Activated T-cell treated with anti-CD3 and anti-CD28 coated beads for 4 hours (primary cell): ENCODE data around the gene HDGFL3.

ENCODE experiments used
- DNase-seq: peaks from one replicate; pipeline ENCODE4 v3.0.0-alpha.2; 2020

HDGFL3 gene

DNA sequence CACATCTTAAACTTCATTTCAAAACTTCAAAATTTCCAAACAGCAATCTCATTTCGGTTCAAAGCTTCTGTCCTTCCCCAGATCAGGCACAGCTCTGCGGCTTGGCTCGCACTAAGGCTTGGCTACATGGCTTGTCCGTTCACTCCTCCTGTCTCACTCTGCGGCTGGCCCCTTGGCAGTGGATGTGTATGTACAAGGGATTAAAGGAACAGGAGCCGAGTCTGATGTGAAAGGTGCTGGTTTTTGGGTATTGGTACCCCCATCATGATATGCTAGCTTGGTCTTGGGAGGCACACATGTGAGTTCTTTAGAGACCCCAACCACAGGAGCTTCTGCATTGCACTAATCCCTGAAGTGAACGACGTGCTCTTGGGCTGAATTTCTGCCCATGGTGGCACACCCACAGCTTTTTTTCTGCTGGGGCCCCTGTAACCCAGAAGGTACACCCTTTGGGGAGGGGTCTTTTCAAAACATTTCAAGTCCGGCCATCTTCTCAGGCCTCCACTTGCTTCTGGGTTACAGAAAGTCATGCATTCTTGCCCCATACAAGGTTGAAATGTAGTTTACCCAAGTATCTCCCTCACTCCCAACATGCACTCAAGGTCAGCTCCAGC is 87.5 kb downstream of the HDGFL3 start:
- DNase-seq, result no peak

DNA sequence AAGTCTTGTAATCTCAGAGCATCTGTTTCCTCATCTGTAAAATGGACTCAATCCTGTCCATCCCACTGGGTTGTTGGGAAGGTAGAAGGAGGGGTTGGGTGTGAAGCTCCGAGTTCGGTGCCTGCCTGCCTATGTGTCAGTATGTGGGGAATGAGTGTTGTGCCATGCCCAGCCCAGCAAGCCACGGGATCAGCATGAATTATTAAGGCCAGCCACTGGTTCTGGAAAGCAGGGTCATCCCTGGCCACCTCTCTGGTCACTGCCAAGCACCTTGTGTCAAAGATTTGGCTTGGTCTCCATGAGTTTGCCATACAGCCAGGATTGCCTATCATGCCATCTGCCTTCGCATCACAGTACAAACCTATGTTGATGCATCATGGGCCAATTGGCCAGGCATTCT is 88.7 kb downstream of the HDGFL3 start:
- DNase-seq, result no peak

DNA sequence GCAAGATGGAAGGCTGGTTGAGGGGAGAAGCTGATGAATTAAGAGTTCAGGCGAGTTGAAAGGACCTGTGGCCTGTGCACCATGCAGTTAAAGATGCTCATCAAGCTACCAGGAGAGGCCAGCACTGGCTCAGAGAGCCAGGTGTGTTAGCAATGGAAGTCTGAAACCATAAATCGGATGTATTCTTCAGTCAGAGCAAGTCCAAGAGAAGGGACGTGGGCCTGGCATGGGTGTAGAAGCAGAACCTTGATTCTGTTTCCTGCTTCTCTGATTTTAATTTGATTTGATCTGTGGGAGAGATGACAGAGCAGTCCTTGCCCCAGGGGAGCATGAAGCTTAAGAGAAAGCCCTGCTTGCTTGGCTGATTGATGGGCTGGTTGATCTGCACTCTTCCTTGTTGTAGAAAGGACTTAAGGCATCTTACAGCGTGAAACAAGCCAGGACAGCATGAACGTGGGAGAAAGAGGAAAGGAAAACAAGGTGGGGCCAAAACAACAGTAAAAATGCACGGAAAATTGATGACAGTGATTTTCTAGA is 89.3 kb downstream of the HDGFL3 start:
- no peak for DNase-seq

DNA sequence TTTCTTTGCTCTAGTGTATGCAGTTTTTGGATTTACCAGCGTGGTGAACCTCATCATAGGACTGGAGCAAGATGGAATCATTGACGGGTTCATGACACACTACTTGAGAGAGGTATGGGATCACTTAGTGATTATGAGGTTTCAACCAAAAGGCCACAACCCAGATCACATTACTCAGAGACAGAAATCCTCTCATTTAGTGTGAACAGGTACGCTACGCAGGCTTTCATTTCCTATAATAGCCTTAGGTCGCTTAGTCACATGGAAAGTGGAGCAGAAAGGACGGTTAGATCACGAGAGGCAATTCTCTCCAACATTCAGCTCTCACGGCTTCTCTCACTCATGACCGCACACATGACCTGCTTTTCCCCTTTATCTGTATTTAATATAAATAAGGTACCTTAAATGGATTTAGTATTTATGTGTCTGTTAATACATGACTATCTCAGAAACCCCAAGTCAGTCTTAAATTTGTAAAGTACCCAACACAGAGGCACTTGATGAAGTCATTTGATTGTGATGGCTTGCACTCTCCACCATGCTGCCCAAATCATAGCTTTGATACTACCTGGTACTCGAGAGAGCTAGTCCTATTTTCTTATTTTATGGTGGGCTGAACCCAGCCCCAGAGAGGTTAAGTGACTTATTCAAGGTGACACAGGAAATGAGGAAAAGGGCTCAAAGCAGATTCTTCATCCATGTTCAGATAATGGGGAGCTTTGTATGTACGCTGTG is 91.6 kb downstream of the HDGFL3 start:
- no peak for DNase-seq

DNA sequence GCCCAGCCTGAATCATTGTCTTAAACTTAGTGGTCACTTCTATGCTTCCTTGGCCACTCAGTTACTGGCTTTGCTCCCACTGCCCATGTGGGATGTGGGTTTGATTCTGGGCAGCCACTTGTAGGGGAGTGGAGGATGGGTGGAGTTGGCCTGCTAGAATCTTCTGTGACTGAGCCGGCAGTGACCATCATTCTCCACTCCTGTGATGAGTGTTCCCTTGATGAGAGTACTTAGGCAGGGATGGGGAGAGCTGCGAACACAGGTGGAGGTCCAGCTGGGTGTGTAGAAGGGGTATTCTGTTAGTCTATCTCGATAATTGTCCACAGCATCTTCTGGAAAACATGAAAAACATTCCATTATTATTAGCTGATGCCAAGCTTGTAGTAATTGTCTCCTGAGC is 92.2 kb downstream of the HDGFL3 start:
- DNase-seq, result no peak

DNA sequence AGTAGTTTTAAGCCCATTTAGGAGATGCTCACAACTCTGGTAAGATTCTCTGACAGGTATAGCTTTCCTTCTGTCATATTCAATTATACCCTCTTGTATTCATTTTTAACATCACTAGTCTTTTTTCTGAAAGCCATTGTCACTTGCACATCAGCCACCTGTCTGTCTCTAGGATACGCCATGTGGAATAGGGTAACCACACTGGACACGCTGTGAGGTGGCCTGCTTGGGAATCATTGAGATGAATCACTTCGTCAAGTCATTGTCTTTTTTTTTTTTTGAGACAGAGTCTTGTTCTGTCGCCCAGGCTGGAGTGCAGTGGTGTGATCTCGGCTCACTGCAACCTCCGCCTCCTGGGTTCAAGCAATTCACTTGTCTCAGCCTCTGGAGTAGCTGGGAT is 92.8 kb downstream of the HDGFL3 start:
- no peak for DNase-seq

DNA sequence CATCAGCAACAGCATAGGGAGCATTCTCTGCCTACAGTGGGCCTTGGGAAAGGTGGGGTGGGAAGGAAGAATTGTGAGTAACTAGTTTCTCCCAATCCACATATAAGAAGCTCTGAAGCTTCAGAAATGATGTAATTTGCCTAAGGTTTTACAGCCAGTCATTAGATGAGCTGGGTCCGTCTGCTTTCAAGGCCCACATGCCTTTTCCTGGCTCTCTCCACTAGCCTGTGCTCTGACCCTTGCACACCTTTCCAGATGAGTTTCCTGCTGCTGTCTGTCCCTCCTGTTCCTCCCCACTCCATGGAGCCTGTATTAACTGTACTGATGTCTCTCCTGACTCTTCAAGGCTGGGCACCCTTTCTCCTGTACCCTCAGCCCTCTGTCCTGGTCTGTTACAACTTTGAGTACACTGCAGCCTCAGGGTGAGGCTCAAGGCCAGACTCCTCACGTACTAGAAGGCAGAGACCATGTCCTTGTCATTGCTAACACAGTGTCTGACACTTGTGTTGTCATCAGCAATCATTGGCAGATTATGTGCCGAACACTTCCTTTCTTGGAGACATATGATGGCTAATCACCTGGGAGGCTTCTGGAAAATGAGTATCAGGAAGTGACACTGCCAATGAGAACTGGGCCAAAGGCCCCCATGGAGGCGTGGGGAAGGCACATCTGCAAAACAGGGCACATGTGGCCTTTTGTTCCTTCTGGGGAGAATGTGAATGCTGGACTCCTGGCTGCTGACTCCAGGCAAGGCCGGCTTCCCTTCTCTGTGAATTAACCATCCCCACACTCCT is 93.5 kb downstream of the HDGFL3 start:
- DNase-seq, result no peak

DNA sequence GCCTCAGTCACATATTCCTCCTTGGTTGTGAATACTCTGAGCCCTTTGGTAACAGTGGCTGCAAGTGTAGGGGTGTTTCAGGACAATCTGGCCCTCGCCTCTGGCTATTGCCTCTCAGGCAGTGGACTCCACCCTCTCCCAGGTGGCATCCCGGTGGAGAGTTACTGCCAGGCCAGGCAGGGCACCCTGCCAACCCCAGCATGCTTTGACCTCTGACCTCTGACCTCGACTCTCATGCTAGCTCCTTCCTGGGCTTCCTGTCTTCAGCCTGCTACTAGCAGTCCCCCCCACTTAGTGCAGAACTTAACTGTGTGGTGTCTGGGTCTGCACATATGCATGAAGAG is 94.7 kb downstream of the HDGFL3 start:
- no peak for DNase-seq

DNA sequence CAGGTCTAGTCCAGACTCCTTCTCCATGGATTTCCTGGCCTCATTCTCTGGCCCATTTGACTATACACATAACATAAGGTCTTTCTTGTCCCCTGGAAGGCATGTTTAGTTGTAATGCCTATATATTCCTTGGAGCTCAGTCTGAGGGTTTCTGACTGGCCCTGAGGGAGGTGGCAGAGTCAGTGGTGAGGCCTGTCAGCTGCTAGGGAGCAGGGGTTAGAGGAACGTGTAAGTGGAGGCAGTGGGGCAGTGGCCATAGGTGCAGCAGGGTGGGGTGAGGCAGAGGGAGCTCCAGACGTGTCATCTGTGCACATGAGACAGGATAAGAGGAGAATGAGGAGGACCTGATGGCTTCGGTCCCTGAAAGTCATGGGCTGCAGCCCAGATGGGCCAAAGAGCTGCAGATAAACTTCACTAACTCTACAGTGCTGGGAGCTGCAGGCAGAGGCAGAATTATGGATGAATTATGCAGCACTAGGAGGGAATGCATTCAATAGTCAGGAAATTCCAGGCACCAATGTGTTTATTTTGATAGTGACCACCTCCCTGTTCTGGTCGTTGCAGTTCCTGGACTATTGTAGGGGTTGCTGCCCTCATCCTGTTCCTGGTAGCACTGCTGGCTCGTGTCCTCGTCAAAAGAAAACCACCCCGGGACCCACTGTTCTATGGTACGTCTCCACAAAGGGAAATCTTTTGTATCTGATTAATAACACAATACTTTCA is 95.2 kb downstream of the HDGFL3 start:
- no peak for DNase-seq

DNA sequence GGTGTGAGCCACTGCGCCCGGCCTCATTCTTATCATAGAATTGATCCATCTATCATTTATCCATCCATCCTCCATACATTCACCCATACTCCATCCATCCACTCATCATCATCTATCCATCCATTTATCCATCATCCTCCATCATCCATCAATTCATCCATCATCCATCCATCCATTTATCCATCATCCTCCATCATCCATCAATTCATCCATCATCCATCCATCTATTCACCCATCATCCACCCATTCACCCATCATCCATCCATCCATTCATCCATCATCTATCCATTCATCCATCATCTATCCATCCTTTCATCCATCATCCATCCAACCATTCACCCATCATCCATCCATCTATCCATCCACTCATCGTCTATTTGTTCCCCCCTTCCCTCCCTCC is 96.5 kb downstream of the HDGFL3 start:
- no peak for DNase-seq

DNA sequence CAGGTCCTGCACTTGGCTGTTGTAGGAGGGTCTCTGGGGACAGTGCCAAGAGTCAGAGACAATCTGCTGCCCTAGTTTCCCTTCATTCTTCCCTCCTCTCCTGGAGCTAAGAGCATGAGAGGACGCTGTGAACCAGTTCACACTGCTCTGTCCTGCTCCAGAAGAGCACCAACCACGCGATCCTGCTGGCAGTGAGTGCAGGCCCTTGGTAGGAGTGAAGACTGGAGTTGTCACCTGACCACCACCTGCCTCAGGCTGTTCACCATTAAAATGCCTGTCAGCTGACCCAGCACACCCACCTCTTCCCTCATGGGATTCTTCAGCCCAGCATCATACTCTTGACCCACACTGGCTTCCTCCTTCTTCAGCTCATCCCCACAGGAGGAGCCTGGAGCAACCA is 97.2 kb downstream of the HDGFL3 start:
- no peak for DNase-seq

DNA sequence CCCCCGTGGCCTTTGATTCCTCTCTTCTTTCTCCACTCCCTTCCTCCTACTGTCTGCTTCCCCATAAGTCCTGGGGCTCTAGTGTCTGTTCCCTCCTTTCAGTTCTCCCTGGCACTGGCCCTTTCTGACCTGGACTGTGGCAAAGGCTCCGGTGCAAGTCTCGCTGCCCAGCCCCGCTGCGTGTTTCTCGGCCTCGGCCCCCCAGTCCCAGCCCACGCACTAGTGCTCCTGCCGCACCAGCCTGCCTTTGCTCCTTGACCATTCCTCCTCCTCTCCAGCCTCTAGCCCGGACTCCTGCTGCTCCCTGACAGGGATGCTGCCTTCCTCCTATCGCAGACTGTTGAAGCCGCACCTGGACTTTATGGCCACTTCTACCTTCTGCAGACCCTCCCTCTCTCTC is 98.1 kb downstream of the HDGFL3 start:
- no peak for DNase-seq

DNA sequence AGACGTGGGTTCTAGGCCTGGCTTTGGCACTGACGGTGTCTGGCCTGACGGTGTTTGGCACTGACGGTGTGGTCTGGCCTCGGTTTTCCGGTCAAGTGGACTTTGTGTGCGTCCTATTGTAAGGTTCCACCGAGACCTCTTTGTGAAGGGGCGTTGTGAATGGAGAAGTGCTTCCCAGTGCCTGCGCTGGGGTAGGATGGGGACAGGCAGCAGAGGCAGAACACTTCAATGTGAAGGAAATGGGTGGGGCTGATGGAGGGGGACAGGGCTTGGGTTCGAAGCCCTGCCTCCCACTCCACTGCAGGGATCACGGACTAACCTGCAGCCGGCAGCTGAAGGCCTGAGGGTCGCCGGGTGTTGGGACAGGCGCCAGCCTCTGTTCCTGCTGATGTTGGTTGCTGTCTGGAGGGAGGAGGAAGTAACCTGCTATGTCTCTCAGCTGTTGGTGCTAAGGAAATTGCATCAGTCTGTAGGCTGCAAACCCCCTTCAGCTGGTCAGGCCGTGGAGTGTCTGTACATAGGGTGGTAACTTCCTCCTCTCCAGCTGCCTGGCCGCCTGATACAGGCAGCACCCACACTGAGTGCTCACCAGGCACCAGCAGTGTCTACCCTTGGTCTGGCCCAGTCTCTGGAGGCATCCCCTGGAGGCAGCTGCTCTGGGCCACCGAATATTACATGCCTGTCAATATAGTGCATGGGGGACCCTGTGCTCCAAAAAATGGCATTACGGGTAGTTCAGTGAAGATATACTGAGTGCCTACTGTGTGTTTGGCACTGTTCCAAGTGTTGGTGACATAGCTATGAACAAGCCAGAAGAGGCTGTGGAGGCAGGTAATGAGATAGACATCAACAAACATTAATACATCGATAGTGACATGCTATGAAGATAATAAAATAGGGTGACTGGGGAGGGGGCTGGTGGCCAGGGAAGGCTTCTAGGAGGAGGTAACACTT is 99.1 kb downstream of the HDGFL3 start:
- DNase-seq, result no peak

DNA sequence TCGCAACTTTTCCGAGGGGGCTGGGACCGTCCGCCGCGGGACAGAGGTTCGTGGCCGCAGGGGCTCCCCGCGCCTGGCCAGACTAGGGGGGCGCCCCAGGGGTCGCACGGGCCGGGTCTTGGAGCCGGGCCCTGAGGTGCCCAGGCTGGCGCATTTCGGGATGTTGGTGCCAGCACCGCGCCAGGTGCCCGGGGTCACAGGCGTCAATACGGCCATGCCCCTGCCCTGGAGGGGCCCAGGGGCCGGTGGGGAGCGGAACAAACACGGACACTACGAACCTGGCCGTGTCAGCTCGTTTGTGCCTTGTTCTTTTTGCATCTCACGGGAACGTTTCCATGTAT is 99.8 kb downstream of the HDGFL3 start:
- DNase-seq, result no peak

DNA sequence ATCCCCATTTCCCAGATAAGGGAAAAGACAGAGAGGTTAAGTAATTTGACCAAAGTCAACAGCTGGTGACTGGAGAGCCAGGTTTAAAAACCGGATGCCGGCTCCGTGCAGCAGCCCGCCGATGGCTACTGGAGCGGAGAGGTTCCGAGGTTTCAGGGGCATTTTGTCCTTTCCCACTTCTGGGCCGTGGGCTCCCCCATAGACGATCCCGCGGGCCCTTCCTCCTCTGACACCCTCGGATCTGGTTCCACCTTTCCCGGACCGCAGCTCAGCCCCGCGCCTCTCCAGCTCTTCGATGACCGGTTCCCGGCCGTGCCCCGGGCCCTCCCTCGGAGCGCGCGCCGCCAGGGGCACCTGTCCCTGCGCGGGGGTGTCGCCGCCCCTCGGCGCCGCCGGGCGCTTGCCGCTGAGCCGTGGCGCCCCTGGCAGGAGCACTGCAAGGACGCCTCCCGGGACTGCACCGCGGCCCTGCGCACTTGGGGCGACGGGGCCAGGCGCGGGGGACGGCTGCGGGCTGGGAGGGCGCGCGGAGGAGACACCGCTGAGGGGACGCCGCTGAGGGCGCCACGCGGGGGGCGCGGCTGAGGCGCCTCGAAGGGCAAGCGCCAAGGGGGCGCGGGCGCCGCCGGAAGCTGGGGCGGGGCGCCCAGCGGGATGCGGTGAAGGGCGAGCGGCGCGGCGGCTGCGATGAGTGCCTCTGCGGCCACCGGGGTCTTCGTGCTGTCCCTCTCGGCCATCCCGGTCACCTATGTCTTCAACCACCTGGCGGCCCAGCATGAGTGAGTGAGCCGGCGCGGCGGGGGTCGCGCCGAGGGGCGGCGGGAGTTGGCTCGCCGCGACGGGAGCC is 100.4 kb downstream of the HDGFL3 start, which contains the start of gene TM6SF1:
Gene TM6SF1 (plus strand): TSS at position 652 of the 847 bp plus-strand sequence. CDS start 36 bp downstream, at position 688.
- no peak for DNase-seq

DNA sequence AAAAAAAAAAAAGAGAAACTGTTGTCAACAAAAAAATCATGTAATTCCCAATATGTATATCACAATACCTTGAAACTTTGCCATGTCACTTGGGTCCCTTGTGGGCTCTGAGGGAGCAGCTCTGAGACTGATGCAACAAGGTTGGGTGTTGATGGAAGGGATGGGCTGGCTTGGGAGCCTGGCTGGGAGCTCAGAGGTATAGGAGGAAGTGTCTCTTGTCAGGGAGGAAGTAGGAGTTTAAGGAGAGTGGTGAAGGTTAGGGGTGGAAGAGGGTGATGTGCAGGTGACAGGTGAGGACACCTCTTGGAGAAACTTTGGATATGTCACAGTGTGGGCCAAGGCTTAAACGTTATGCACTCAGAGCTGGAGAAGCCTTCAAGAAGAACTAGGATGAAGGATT is 102.2 kb downstream of the HDGFL3 start:
- no peak for DNase-seq

DNA sequence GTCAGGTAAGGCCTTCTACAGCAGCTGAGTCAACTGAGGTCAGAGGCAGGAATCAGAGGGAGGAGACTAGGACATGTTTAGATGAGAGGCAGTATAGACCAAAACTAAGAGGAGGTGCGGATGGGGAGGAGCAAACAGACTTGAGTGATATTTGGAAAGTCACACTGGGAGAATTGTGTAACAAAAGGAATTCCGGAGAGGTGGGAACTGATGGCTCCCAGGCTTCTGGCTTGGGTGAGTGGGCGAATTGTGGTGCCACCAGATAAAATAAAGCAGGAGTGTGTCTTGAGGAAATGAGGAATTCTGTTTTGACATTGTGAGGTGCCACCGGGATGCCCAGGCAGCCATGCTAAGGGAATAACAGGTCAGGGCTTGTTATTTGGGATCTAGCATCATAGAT is 103.5 kb downstream of the HDGFL3 start:
- no peak for DNase-seq

DNA sequence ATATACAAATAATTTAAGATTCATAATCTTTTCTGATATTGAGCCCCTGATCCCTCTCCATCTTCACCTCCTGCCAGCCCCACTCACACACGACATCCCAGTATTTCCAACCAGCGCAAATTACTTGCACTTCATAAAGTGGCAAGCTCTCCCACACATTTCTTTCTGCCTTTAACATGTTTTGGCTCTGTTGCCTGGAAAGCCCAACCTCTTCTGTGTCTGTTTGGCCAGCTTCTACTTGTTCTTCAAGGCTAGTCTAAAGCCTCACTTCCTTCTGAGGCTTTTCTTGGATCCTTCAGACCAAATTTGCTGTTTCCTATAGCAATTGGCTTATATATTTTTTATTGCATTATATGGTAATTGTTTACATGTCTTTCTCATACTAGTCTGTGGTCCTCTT is 105.3 kb downstream of the HDGFL3 start:
- DNase-seq, result no peak

DNA sequence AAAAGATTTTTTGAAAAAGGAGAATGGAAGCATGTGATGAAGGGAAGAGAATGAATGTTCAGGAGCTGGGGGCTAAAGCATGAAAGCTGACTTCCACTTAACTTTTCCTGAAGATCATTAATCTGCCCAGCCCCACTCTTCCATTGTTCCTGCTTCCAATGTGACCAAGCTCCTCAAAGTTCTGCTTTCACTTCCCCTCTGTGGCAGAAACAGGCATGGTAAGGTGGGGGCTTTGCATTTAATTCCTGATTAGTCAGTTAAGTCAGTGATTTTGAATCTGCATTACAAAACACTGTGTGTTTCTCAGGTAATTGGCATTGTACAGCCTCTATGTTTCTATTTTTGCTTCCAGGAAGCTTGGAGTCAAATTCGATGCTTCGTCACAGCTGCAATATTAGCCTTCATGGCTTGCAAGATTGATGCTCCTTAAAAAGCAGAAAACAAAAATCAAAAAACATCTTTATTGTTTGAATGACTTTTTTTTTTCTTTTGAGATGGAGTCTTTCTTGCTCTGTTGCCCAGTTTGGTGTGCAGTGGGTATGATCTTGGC is 107.5 kb downstream of the HDGFL3 start:
- no peak for DNase-seq

DNA sequence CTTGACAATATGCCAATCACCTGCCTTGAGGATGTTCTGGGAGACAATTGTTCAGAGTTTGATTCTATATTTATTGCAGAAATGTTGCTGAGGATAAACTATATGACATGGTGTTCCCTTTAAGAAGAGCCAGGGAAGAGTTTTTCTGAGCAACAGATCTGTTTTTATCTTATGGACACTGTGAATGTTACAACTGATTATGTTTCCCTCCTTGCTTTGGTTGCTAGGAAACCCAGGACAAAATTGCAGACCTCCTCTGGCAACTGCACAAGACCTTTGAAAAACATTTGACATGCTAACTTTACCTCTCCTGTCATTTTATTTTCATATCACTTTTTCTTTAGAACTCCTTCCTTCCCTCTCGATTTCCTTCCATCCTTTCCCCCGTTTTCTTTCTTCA is 108.3 kb downstream of the HDGFL3 start:
- DNase-seq, result no peak

DNA sequence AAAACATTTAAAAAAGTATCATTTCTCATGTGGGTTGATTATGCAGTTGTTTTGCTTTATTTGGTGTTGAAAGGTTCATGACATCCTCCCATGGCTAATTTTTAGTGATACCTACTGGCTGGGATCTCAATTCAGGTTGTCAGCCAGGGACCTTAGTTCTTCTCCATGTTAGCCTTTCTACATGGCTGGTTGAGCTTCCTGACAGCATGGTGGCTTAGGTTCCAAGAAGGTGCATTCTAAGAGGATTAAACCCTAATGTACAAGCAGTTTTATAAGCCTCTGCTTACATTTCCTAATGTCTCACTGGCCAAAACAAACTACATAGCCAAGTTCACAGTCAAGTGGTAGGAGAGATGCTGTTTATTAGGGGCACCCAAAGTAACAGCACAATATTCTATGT is 109.5 kb downstream of the HDGFL3 start:
- no peak for DNase-seq
